ELF-1 (cell line): ENCODE results near the gene DLG2.
A peak's percentile ranks its signal among the peaks of the same experiment; 100 is the strongest.
"Not testable (repeated sequence)": the region's sequence is repeated elsewhere in the genome, so short reads cannot be mapped to it uniquely, and the experiment has no call there.

Experiments used
- DNase-seq: peaks from one replicate; pipeline ENCODE4 v3.0.0-alpha.2; 2016; ENCODE audit warnings: low read depth, low spot score

DLG2 gene

DNA sequence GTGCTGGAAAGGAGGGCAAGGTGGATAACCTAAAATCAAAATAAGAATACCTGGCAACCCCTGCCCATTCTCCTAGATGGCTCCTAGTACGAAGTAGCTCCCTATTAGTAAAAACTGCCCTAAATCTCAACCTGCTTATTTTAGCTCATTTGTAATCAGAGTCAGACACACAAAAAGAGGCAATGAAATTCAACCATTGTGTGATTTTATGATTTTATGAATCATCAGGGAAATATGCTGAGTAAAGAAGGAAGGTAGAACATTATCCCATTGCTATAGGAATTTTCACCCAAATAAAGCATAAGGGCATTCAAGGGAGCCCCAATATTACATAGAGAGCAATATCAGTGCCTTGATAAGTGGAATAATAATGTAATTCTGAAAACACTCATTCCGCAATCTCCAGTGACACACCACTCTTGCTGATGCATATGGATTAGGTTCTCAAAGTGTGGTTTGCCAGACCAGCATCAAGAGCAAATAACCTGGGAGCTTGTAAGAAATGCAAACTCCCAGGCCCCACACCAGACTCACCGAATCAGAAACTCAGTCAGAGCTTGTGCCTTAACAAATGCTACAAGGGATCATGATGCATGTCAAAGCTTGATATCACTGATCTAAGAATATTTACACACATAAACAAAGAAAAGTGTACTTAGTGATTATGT is 789.6 kb downstream of the DLG2 start:
- no peak for DNase-seq

- DNase-seq, result no peak
Measured at GRCh38 chr11:84836371-84836770, 790.8 kb downstream of the DLG2 start.

GRCh38 chr11:84833488-84834088 is 793.6 kb downstream of the DLG2 start:
- DNase-seq, result no peak

DNA sequence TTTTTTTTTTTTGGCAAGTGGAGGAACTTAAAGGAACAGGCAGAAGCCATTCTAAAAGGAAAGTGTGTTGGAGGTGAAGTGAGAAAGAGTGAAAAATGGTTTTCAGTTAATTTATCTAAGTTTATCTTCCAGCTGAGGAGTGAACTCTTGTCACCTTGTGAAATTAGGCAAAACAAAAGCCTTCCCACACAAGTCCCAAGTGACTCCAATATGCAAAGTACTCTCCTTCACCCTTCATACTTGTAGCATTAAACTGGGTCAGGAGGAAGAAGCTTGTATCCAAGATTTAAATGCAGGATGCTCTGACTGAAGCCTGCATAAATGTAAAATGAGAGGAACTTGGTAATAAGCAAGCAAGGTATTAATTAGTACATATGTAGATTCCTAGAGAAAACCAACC is 796.8 kb downstream of the DLG2 start:
- no peak for DNase-seq

GRCh38 chr11:84829162-84829561 is 798.0 kb downstream of the DLG2 start:
- DNase-seq, result no peak

GRCh38 chr11:84828616-84829015 is 798.5 kb downstream of the DLG2 start:
- no peak for DNase-seq

- no peak for DNase-seq
Measured at GRCh38 chr11:84825106-84825660, 802.0 kb downstream of the DLG2 start.

DNA sequence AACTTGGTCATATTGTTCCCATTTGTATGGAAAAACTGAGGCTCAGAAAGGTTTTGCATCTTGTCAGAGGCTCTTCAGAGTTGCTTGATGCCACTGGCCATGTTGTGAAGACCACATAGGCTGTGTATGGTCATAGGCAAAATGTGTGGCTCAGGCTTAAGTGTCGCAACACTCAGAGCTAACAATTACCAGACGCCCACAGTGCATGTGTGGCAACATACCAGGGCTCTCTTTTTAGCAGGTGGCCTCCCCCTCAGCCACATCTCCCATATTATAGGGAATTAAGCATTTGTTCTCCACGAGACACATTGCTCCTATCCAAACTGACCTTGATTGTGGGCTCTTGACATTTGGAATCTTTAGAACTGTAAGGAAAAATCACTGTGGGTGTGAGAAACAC is 802.5 kb downstream of the DLG2 start:
- no peak for DNase-seq

DNA sequence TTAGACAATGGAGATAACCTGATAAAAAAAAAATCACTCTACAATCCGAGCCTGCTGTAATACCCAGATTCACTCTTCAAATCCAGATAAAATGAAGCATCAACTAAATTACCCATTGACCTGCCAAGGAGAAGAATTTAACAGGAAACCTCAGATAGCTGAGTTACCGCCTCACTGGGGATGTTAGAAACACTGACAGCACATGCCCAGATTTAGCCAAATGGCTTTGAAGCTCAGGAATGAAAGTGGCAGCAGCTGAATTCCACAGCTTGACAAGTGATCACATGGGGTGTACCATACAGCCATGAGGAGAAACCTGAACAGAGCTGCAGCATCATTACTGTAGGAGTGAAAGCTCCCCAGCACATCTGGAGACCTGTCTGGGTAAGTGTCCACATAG is 807.6 kb downstream of the DLG2 start:
- no peak for DNase-seq

DNA sequence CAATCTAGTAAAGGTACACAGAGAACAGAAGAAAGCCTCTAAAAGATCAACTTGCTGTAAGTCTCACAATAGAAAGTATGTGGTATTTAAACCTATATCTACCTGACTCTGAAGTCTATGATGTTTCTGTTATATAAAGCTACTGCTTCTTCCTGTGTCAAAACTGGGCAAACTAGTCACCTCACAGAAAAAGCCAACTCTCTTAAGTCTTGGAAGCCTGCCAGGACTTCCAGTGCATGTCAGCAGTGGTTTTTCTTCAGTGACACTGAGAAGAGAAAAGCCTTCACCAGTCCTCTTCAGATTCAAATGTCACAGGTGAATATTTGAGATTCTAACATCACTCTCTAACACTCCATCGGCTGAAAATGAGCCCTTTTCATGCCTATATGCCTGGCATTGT is 808.0 kb downstream of the DLG2 start:
- DNase-seq, result no peak

DNA sequence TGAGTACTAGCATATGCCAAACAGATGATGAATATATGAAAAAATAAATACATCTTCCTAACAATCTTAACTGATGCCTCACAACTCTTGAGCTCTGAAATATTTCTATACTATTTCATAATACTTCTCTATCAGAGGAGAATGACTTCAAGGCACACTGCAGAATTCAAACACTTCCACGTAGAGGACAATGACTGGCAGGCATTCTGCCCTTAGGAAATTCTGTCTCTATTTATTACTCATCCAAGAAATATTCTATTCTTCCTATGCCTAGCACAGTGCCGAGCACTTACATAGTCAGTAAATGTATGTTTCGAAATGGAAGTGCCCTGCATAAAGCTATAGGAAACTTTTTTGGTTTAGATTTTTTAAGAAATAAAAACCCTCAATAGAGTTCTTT is 809.1 kb downstream of the DLG2 start:
- no peak for DNase-seq

DNA sequence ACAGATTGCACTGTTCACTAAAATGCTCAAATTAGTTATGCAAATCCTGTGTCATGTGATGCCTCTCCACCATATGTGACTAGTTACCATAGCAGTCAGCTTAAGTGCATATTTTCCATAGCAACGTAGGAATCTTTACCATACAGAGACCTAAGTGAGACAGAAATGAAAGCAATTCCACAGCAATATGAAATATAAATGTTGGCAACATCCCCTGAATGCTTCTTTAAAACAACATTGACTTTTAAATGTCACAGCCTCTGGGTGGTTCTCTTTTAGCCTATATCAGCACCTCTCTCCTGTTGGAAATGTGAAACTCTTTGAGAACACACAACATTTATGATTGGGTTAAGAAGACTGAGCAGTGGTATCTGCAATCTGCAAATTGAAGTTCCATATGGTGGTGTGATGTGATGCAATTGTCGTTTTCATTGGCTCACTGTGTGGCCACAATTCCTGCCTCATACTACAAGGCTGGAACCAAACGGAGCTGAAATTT is 814.6 kb downstream of the DLG2 start:
- no peak for DNase-seq

DNA sequence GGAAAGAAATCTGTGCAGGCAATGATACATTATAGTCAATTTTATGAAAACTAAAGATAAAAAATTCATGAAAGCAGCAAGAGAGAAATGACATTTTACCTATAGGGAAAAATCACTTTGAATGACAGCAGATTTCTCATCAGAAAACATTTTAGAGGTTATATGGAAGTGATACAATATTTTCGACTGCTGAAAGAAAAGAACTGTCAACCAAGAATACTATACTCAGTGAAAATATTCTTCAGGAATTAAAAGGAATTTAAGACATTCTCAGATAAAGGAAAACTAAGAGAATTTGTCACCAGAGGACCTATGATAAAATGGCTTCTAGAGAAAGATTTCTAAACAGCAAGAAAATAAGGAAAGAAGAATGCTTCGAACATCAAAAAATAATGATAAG is 820.8 kb downstream of the DLG2 start:
- no peak for DNase-seq

- no peak for DNase-seq
Measured at GRCh38 chr11:84804041-84804440, 823.1 kb downstream of the DLG2 start.

DNA sequence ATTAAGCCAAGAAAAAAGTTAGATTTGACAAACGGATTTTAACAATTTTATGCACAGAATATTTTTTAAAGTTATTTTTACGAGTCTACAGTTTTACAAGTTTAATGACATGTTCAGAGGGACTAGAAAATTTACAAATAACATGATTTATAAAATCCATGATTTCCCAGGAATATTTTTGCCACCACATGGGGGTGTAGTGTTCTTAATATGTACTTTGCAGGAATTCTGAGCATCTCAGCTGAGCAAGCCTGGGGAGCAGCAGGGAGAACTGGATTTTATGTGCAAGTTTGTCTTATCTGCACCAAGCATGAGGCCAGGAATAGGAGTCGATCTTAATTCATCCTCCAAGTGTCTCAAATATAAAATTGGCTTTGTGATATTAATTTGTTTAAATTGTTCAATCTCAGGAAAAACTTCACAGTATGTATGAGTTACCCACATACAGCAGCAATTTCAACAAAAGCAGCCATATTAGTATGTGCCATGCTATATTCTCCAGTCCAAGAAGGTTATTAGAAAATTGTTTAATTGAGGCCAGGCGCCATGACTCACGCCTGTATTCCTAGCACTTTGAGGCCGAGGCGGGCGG is 826.3 kb downstream of the DLG2 start:
- no peak for DNase-seq

GRCh38 chr11:84799112-84799511 is 828.0 kb downstream of the DLG2 start:
- DNase-seq, result no peak

- DNase-seq, result no peak
Measured at GRCh38 chr11:84795698-84796097, 831.4 kb downstream of the DLG2 start.

DNA sequence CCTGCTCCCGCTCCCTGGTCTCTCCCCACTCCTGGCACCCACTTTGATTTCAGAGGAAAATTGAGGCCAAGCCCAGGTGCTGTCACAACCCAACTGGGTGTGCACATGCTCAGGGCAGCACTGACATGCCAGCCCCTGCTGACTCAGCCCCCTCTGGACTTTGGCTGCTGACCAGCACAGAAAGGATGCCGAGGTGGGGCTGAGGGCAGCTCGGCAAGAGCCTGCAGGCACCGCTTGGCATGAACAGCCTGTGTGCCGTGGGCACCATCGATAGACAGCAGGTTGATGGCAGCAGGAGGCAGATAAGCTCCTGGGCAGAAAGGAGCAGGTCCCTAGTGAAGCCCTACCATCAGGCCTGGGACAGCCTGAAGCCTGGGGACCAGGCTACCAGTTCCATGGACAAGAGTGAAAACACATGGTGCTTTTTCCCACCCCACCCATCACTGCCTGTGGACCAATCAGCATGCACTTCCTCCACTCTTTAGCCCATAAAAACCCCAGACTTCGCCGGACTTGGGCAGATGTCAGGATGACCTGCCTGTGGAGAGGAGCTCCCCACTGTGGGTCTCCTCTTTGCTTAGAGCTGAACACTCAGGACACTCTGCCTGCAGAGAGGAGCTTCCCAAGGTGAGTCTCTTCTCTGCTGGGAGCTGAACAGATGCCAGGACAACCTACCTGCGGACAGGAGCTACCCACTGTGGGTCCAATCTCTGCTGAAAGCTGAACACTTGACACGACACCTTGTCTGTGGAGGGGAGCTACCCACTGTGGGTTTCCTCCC is 832.3 kb downstream of the DLG2 start:
- DNase-seq, result no peak

DNA sequence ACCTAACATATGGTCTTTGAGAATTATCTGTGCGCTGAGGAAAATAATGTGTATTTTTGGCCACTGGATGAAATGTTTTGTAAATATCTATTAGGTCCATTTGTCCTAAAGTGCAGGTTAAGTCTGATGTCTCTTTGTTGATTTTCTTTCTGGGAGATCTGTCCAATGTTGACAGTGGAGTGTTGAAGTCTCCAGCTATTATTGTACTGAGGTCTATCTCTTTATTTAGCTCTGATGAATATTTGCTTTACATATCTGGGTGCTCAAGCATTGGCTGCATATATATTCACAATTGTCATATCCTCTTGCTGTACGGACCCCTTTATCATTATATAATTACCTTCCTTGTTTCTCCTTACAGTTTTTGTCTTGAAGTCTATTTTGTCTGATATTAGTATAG is 833.8 kb downstream of the DLG2 start:
- DNase-seq, result no peak

- DNase-seq, result peak; percentile 51
Measured at GRCh38 chr11:84790849-84791427, 836.2 kb downstream of the DLG2 start.

- no peak for DNase-seq
Measured at GRCh38 chr11:84788220-84788619, 838.9 kb downstream of the DLG2 start.

- not testable (repeated sequence) for DNase-seq
Measured at GRCh38 chr11:84784158-84784557, 843.0 kb downstream of the DLG2 start.
